Central memory CD8-positive, alpha-beta T cell (primary cell): ENCODE measurements around the gene STAB2.

Source experiments
- ATAC-seq: fragments of 150-1000 bp; cut with Tn5 transposase; replicated peaks from 2 replicates; pipeline ENCODE4 v1.10.0; 2022; ENCODE audit warnings: mild to moderate bottlenecking, moderate FRiP score, moderate number of reproducible peaks; ENCODE audit not compliant: poor library complexity, severe bottlenecking; ENCODE audit errors: extremely low read depth
- DNase-seq, 2 donors: peaks; one replicate each; pipeline ENCODE4 v3.0.0; 2021; ENCODE audit warnings: low spot score in 2 of 2
- H3K27ac Mint-ChIP-seq: one replicate; pipeline ENCODE4 v1.8.0; 2022; ENCODE audit warnings: low read depth, mild to moderate bottlenecking, moderate library complexity, mixed read lengths
- H3K27me3 Mint-ChIP-seq: one replicate; pipeline ENCODE4 v1.8.0; 2022; ENCODE audit warnings: mixed read lengths
- H3K36me3 Mint-ChIP-seq: one replicate; pipeline ENCODE4 v1.8.0; 2022; ENCODE audit warnings: mild to moderate bottlenecking, moderate library complexity, mixed read lengths; ENCODE audit not compliant: insufficient read depth
- H3K4me1 Mint-ChIP-seq: one replicate; pipeline ENCODE4 v1.8.0; 2022; ENCODE audit warnings: mixed read lengths
- H3K4me3 Mint-ChIP-seq: one replicate; pipeline ENCODE4 v1.8.0; 2022; ENCODE audit warnings: mild to moderate bottlenecking, moderate library complexity, mixed read lengths
- H3K9me3 Mint-ChIP-seq: one replicate; pipeline ENCODE4 v1.8.0; 2022; ENCODE audit warnings: mixed read lengths

Gene STAB2

DNA sequence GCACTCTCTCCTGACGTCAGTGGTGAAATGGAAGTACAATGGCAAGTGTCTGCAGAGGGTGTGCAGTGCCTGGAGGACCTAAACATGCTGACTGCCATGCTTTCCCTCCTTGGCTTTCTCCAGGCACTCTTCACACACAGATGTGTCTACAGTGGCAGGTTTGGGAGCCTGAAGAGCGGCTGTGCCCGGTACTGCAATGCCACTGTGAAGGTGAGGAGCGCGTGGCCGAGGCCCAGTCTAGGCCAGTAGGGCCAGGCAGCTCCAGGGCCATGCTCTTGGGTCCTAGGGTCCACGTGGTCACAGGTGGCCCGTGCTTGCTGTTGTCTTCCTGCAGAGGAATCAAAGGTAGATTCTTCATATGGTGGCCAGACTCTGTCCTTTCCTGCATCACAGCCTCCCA, 81.4 kb downstream of the STAB2 start:
- H3K9me3 Mint-ChIP-seq = no peaks in the 10 kb centered on the region
- no peaks in the 10 kb centered on the region for H3K36me3 Mint-ChIP-seq
- ATAC-seq = no peak
- no peak for DNase-seq
- H3K27me3 Mint-ChIP-seq = peaks cover 49% of the 10 kb centered on the region
- H3K4me3 Mint-ChIP-seq = no peak overlapping the region
- no peak overlapping the region for H3K27ac Mint-ChIP-seq
- H3K4me1 Mint-ChIP-seq = no peaks in the 10 kb centered on the region

DNA sequence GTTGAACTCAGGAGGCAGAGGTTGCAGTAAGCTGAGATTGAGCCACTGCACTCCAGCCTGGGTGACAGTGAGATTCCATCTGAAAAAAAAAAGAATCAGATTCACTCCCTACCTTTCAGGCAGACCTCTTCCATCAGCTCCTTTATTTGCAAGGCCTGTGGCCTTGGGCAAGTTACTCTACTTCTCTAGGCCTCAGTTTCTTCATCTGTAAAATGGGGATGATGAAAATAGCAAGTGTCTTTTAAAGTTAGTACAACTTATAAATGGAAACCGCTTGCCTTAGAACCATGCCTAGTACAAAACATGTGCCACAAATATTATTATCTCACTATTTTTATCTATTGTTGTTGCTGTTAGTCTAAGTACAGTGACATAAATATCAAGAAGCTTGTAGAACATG, 84.3 kb downstream of the STAB2 start:
- Mint-ChIP-seq H3K27ac (no peak overlapping the region), H3K4me1 (no peaks in the 10 kb centered on the region), H3K27me3 (peaks cover 36% of the 10 kb centered on the region), H3K9me3 (no peaks in the 10 kb centered on the region), H3K36me3 (no peaks in the 10 kb centered on the region), H3K4me3 (no peak overlapping the region)
- no peak for ATAC-seq
- no peak for DNase-seq

DNA sequence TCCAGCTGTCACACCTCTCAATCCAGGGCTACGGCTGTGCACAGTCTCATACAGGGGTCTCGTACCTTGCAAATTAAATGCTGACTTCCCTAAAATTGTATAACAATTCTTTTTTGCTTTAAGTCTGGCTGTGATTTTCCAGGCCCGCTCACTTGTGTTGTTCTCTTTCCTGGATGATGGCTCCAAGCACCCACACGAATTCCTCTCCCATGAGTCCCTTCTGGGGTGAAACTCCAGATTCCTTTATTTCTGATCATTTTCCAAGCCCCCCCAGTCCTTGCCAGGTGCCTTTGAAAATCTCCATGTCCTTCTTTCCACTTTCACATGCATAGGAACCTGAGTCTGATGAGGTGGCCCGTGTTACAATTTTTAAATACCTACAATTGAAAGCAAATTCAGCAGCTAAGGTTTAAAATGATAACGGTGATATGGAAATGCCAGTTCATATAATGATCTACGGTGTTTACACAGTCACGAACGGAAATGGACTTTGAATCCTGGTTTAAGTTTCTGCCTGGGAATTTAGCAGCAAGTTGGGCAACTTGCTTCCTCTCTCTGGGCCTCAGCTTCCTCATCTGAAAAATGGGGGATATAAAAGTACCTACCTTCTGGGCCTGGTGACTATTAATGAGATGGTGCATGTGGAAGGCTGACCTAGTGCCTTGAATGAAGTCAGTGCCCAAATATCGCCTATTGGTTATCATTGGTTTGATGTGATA, 85.5 kb downstream of the STAB2 start:
- ATAC-seq (no peak), DNase-seq (no peak)
- Mint-ChIP-seq H3K4me1 (no peaks in the 10 kb centered on the region), H3K4me3 (no peak overlapping the region), H3K36me3 (no peaks in the 10 kb centered on the region), H3K27me3 (peaks cover 36% of the 10 kb centered on the region), H3K9me3 (no peaks in the 10 kb centered on the region), H3K27ac (no peak overlapping the region)

DNA sequence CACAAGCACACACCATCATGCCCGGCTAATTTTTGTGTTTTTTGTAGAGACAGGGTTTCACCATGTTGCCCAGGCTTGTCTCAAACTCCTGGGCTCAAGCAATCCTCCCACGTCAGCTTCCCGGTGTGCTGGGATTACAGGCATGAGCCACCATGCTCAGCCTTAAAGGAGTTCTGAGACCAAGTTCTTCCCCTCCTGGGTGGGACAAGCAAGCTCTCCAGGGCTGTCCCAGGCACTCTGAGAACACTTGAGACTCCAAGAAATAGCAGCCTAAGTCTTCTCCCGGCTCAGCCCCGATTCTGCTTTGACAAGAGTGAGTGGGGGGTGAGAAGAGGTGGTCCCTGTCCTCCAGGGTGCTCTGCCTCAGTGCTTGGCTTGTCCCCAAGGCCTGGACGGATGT, 86.4 kb downstream of the STAB2 start:
- Mint-ChIP-seq H3K4me3 (no peak overlapping the region), H3K9me3 (no peaks in the 10 kb centered on the region), H3K27ac (no peak overlapping the region), H3K4me1 (no peaks in the 10 kb centered on the region), H3K36me3 (no peaks in the 10 kb centered on the region), H3K27me3 (peaks cover 34% of the 10 kb centered on the region)
- ATAC-seq (no peak), DNase-seq (no peak)

DNA sequence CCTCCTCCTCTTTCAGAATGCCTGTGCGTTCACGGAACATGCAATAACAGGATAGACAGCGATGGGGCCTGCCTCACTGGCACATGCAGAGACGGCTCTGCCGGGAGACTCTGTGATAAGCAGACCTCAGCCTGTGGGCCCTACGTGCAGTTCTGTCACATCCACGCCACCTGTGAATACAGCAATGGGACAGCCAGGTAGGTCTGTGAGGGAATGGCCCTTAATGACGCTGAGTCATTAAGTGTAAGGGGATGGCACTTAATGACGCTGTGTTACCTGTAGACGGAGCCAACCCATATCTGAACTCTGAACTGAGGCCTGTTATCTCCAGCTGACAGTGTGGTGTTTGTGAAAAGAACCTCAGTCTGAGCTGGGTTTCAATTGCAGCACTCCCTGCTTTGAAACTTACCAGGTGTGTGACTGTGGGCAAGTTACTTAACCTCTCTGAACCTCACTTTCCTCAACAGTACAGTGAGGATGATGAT, 86.9 kb downstream of the STAB2 start:
- H3K36me3 Mint-ChIP-seq = no peaks in the 10 kb centered on the region
- no peak overlapping the region for H3K4me3 Mint-ChIP-seq
- no peaks in the 10 kb centered on the region for H3K4me1 Mint-ChIP-seq
- DNase-seq (no peak), ATAC-seq (no peak)
- H3K9me3 Mint-ChIP-seq = no peaks in the 10 kb centered on the region
- no peak overlapping the region for H3K27ac Mint-ChIP-seq
- peaks cover 30% of the 10 kb centered on the region for H3K27me3 Mint-ChIP-seq

DNA sequence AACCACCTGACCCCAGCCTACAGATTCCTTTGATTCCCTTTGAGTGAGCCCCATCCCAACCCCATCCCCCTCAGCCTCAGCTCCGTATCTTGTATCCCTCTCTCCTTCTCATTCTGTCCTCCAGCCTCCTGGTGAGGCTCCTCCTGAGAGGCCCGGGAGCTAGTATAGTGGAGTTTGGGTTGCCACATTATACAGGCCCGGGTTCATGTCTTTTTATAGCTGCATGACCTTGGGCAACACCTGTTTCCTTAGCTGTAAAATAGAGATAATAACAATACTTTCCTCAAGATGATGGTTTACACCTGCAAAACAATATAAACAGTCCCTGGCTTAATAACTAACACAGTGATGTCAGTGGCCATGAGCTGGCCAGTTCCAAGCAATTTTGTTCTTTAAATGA, 89.8 kb downstream of the STAB2 start:
- no peak overlapping the region for H3K27ac Mint-ChIP-seq
- H3K36me3 Mint-ChIP-seq = no peaks in the 10 kb centered on the region
- no peak overlapping the region for H3K4me3 Mint-ChIP-seq
- no peak for DNase-seq
- ATAC-seq = no peak
- no peaks in the 10 kb centered on the region for H3K9me3 Mint-ChIP-seq
- H3K27me3 Mint-ChIP-seq = peaks cover 21% of the 10 kb centered on the region
- H3K4me1 Mint-ChIP-seq = no peaks in the 10 kb centered on the region

DNA sequence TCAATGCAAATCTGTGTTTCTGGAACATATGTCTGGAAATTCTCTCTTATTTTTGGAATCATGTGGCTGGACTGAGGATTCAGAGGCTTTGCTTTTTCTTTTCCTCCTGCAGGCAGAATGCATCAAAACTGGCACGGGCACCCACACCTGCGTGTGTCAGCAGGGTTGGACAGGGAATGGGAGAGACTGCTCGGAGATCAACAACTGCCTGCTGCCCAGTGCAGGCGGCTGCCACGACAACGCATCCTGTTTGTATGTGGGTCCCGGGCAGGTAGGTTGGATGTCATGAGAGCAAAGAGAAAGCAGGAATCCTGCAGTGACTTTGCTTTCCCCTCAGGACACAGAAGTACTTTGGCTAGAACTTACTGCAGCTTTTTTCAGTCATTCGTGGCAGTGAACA, 90.3 kb downstream of the STAB2 start:
- Mint-ChIP-seq H3K27ac (no peak overlapping the region), H3K9me3 (no peaks in the 10 kb centered on the region), H3K36me3 (no peaks in the 10 kb centered on the region), H3K4me3 (no peak overlapping the region), H3K27me3 (peaks cover 21% of the 10 kb centered on the region), H3K4me1 (no peaks in the 10 kb centered on the region)
- no peak for DNase-seq
- ATAC-seq = no peak

DNA sequence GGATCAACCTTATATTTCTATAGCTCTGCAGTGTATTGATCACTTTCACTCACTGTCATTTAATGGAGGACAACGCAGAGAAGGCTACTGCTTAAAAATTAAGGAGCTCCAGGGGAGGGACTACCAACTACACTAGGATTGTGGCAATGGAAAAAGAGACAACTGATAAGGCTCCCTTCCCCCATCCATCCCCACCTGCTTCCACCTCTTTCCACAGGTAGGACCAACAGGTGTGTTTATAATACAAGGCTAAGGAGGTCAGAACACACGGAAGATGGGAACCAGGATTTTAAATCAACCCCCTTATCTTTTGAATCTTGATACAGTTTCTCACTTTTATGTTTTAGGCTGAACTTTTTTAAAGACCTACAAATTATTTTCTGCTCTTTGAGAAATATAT, 90.8 kb downstream of the STAB2 start:
- Mint-ChIP-seq H3K4me1 (no peaks in the 10 kb centered on the region), H3K27me3 (peaks cover 21% of the 10 kb centered on the region), H3K4me3 (no peak overlapping the region), H3K27ac (no peak overlapping the region), H3K9me3 (no peaks in the 10 kb centered on the region), H3K36me3 (no peaks in the 10 kb centered on the region)
- ATAC-seq (no peak), DNase-seq (no peak)

DNA sequence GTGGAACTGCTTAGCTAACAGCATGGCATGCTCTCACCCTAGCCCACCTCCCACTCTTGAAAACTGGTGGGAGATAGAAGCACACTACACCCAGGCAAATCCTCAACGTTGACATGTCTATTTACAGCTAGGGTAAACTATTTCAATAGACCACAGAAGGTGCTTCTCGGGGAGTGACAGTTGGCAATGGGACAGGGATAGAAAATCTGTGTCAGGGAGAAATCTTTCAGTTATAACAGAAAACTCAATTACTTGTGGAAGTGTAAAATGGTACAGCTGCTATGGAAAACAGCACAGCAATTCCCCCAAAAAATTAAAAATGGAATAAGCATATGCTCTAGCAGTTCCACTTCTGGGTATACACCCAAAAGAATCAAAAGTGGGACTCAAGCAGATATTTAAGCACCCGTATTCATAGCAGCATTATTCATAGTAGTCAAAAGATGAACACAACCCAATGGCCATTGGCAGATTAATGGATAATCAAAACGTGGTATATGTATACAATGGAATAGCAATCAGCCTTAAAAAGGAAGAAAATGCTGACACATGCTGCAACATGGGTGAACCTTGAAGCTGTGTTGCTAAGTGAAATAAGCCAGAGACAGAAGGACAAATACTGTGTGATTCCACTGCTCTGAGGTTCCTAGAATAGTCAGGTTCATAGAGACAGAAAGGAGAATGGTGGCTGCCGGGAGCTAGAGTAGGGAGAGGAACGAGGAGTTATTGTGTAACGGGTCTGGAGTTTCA, 92.5 kb downstream of the STAB2 start:
- no peak for ATAC-seq
- no peak for DNase-seq
- no peaks in the 10 kb centered on the region for H3K4me1 Mint-ChIP-seq
- no peaks in the 10 kb centered on the region for H3K9me3 Mint-ChIP-seq
- H3K27me3 Mint-ChIP-seq = peaks cover 21% of the 10 kb centered on the region
- no peaks in the 10 kb centered on the region for H3K36me3 Mint-ChIP-seq
- no peak overlapping the region for H3K27ac Mint-ChIP-seq
- no peak overlapping the region for H3K4me3 Mint-ChIP-seq

DNA sequence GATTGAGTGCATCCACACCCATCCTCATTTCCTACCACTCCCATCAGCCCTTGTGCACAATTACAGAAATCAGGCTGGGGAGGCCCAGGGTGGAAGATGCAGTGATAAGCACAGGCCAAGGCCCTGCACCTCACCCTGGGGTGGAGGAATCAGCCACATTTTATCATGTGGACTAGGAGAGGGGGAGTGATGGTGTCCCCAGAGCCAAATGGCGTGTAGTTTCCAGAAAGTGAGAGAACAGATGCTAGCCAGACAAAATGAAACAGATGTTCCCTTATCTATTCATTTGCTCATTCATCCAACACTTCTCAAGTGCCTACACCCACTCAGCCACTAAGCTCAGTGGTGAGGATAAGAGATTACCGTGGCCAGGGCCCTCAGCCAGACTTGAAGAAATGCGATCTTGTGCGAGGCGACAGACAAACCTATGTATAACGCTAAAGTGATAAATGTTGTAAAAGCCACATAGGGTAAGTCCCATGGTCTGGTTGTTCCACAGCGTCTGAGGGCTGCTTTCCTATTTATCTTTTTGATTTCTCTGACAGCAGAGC, 93.6 kb downstream of the STAB2 start:
- no peaks in the 10 kb centered on the region for H3K36me3 Mint-ChIP-seq
- no peaks in the 10 kb centered on the region for H3K9me3 Mint-ChIP-seq
- DNase-seq = no peak
- no peaks in the 10 kb centered on the region for H3K4me1 Mint-ChIP-seq
- no peak overlapping the region for H3K27ac Mint-ChIP-seq
- peaks cover 21% of the 10 kb centered on the region for H3K27me3 Mint-ChIP-seq
- no peak overlapping the region for H3K4me3 Mint-ChIP-seq
- no peak for ATAC-seq

DNA sequence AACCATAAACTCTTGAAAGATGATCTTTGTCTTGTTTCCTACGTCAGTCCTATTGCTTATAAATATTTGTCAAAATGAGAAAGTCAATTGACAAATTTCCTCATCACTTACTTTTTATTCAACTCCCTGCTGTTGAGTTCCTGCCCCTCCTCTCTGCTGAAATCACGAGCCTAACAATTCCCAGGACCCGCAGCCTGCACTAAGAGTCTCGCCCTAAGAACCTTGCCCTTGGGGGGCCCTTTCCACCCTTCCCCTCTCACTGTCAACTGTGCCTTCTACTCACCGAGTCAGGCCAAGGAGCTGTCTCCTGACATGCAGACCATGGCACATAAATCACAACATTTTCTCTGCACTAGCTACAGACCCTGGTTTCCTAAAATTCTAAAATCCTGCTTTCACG, 99.0 kb downstream of the STAB2 start:
- H3K4me3 Mint-ChIP-seq = no peak overlapping the region
- H3K27me3 Mint-ChIP-seq = peaks cover 15% of the 10 kb centered on the region
- no peaks in the 10 kb centered on the region for H3K4me1 Mint-ChIP-seq
- ATAC-seq (no peak), DNase-seq (no peak)
- H3K36me3 Mint-ChIP-seq = no peaks in the 10 kb centered on the region
- H3K9me3 Mint-ChIP-seq = no peaks in the 10 kb centered on the region
- no peak overlapping the region for H3K27ac Mint-ChIP-seq

DNA sequence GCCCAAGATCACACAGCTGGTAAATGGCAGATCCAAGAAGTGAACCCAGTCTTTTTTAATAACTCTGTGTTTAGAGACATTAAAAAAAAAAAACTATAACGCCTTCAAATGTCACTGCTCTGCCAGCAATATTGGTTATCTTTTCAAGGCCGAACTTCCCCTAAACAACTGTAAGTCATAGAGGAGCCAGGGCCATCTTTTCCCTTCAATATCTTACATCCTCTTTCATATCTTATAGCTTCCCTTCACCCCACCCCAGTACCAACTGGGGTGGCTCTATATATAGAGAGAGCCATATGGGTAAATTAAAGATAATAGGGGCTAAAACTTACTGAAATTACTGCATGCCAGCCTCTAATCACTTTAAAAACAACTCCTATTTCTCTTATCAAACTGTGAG, 100.2 kb downstream of the STAB2 start:
- DNase-seq = no peak
- Mint-ChIP-seq H3K4me1 (no peaks in the 10 kb centered on the region), H3K27ac (no peak overlapping the region), H3K27me3 (peaks cover 27% of the 10 kb centered on the region), H3K36me3 (no peaks in the 10 kb centered on the region), H3K4me3 (no peak overlapping the region), H3K9me3 (no peaks in the 10 kb centered on the region)
- no peak for ATAC-seq
